IPS DF 6.9 (cell line): ENCODE data around the gene PTAR1.
A peak's percentile ranks its signal among the peaks of the same experiment; 100 is the strongest.
"Not testable (repeated sequence)": the region's sequence is repeated elsewhere in the genome, so short reads cannot be mapped to it uniquely, and the experiment has no call there.

Experiments used
- DNase-seq: peaks from one replicate; pipeline ENCODE4 v3.0.0-alpha.2; 2013; ENCODE audit warnings: low read depth, low spot score
- H3K27ac ChIP-seq: one replicate; pipeline ENCODE4 v1.5.1; 2013; ENCODE audit warnings: low read length, control low read depth
- H3K27me3 ChIP-seq: 2 replicates; pipeline ENCODE4 v1.6.1; 2013; ENCODE audit warnings: mild to moderate bottlenecking, low read length; ENCODE audit not compliant: control insufficient read depth, insufficient read depth
- H3K36me3 ChIP-seq: 2 replicates; pipeline ENCODE4 v1.6.1; 2013; ENCODE audit warnings: low read length; ENCODE audit not compliant: control insufficient read depth, insufficient read depth
- H3K4me1 ChIP-seq: 2 replicates; pipeline ENCODE4 v1.6.1; 2013; ENCODE audit warnings: low read length; ENCODE audit not compliant: control insufficient read depth, insufficient read depth
- H3K4me3 ChIP-seq: 2 replicates; pipeline ENCODE4 v1.5.1; 2013; ENCODE audit warnings: mild to moderate bottlenecking, low read length
- H3K9me3 ChIP-seq: 2 replicates; pipeline ENCODE4 v1.6.1; 2013; ENCODE audit warnings: low read length, inconsistent platforms; ENCODE audit not compliant: control insufficient read depth, insufficient read depth
- WGBS: extraction: QIAGEN DNeasy Blood & Tissue Kit; methylation state at CpG from one replicate; pipeline ENCODE4 v1.1.7; 2013; ENCODE audit warnings: mixed read lengths, missing lambda C conversion rate; ENCODE audit not compliant: insufficient read length, insufficient coverage; 5-methylcytosine and 5-hydroxymethylcytosine counted together

The PTAR1 gene, protein sequence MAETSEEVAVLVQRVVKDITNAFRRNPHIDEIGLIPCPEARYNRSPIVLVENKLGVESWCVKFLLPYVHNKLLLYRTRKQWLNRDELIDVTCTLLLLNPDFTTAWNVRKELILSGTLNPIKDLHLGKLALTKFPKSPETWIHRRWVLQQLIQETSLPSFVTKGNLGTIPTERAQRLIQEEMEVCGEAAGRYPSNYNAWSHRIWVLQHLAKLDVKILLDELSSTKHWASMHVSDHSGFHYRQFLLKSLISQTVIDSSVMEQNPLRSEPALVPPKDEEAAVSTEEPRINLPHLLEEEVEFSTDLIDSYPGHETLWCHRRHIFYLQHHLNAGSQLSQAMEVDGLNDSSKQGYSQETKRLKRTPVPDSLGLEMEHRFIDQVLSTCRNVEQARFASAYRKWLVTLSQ

DNA sequence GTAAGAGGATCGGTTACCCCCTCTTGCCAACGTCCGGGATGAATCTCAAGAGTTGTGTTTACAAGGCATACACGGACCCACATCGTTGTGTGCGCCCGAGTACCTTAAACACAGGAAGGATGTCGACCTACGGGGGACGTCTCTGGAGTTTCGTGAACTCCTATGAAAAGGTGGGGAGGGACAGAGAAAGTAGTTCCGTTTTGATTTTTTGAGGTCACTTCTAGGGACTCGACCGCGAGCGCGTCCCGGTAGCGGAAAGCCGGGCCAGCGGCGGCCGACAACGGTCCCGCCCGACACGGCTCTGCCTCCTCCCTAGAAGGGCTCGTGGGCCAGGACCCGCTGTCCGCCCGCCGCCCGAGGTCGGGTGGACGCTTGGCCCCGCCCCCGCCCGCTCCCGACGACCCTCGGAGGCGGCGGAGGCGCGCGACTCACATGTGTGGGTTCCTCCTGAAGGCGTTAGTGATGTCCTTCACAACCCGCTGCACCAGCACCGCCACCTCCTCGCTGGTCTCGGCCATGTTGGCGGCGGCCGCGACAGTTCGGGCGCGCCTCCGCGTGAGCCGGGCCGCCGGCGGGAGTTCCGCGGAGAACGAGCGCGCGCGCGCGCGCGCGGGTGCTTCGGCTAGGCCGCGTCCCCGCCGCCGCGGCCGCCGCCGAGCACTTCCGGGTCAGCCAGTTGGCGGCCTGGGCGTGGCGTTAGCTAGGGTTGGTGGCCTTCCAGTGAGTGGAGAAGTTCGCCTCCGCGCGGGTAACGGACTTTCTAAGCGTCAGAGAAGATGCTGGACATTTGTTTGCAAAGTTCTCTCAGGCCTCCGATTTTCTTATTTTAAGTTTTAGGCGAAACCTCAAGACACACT lies at the start of gene PTAR1:
TSS of gene PTAR1 (minus strand) at position 591 of the 857 bp plus-strand sequence. CDS start at position 518, 73 bp downstream.
- peak; percentile 50 for DNase-seq
- Histone ChIP-seq H3K9me3 (no peaks in the 10 kb centered on the region), H3K27ac (no peak within 1 kb of the TSS), H3K4me3 (peak within 1 kb of the TSS; percentile 98), H3K36me3 (no peaks in the 10 kb centered on the region), H3K27me3 (no peaks in the 10 kb centered on the region), H3K4me1 (no peaks in the 10 kb centered on the region; the same call in 1 of the 2 replicates)
- no CpG with 5 or more reads among the region's 98 CpGs for WGBS

DNA sequence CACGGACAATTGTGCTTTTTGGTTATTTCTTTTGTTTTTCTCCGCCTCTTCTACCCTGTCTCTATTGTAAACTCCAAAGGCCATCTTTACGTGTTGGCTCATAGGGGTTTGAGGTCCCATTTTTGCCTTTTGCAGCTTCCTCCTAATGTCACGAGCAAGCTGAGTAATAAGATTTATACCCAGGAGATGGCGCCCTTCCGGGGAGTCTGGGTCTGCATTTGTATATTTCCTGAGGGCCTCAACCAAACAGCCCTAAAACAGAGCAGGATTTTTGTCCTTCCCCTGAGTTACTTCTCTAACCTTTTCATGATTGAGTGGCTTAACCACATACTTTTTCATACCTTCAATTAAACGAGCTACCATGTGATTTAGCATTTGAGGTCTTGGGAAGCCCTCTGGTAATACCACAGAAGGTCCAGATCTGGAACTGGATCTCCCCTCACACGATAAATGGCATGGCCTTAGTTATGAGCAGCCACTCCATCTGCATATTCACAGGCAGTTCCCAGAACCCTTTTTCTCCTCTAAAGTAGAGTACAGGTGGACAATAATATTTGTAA lies 49.6 kb upstream of the PTAR1 start:
- WGBS, result no CpG with 5 or more reads among the region's 8 CpGs
- H3K36me3 ChIP-seq, result no peaks in the 10 kb centered on the region
- H3K4me3 ChIP-seq, result no peak overlapping the region
- no peak for DNase-seq
- H3K9me3 ChIP-seq, result no peaks in the 10 kb centered on the region
- no peak overlapping the region for H3K27ac ChIP-seq
- no peaks in the 10 kb centered on the region for H3K4me1 ChIP-seq
- no peaks in the 10 kb centered on the region for H3K27me3 ChIP-seq

DNA sequence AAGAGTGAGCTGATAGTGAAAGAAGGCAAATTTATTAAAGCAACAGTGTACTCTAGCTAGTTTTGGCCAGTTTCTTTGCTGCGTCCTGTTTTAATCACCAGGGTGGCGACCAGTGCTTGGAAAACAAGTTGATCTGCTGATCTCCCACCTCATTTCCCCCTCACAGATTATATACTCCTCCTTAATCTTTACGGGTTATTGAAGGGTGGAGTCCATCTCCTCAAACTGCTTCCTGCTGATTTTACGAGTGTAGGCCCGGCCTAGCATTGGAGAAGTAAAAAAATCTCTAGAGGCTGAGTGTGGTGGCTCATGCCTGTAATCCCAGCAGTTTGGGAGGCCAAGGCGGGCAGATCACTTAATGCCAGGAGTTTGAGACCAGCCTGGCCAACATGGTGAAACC lies 46.8 kb upstream of the PTAR1 start:
- no CpG with 5 or more reads among the region's 6 CpGs for WGBS
- no peak overlapping the region for H3K27ac ChIP-seq
- no peaks in the 10 kb centered on the region for H3K36me3 ChIP-seq
- no peak for DNase-seq
- H3K4me3 ChIP-seq, result no peak overlapping the region
- H3K27me3 ChIP-seq, result no peaks in the 10 kb centered on the region
- H3K4me1 ChIP-seq, result no peaks in the 10 kb centered on the region
- no peaks in the 10 kb centered on the region for H3K9me3 ChIP-seq

DNA sequence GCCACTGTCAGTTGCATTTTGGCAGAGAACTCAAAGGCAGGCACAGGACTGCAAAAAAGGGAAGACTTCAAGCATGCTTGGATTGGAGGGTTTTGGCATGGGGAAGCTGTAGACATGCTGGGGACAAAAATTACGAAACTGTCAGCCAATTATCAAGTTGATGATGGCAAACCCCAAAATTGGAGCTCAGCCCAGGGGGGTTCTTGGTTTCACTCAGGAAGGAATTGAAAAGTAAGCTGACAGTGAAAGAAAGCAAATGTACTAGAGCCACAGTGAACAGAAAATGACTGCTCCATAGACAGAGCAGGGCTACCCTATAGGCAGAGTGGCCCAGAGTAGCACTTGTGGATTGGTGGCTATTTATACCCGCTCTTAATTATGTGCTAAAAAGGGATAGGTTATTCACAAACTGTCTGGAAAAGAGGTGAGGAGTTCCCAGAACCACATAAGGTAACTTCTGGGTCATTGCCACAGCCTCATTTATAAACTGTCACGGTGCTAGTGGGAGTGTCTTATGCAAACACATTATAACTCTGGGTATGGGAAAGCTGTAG lies 46.2 kb upstream of the PTAR1 start:
- DNase-seq, result no peak
- Histone ChIP-seq H3K27ac (no peak overlapping the region), H3K4me1 (no peaks in the 10 kb centered on the region)

DNA sequence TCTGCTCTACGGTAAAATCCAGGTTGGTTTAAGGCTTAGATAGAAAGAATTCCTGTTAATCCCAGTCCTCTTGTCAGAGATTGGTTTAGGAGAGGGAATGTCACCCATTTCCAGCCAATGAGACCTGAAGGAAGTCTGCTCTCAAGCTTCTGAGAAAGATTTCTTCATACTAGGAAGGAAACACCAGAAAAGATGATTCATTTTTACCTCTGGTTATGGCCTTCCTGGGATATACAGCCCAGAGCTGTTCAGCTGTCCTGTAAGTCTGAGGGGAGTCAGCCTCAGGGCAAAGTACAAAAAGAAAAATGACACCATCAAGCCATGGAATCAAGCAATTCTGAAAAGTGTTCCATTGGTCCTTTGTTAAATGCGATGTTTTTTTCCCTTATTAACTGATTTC lies 42.2 kb upstream of the PTAR1 start:
- Histone ChIP-seq H3K4me1 (no peaks in the 10 kb centered on the region), H3K9me3 (no peaks in the 10 kb centered on the region), H3K27ac (no peak overlapping the region), H3K27me3 (no peaks in the 10 kb centered on the region), H3K4me3 (no peak overlapping the region), H3K36me3 (no peaks in the 10 kb centered on the region)
- WGBS, result no CpG with 5 or more reads among the region's 2 CpGs
- no peak for DNase-seq

More for the DNA sequence above, 46.2 kb upstream of the PTAR1 start:
- no peaks in the 10 kb centered on the region for H3K9me3 ChIP-seq
- H3K36me3 ChIP-seq, result no peaks in the 10 kb centered on the region
- no peak overlapping the region for H3K4me3 ChIP-seq
- H3K27me3 ChIP-seq, result no peaks in the 10 kb centered on the region
- no CpG with 5 or more reads among the region's 3 CpGs for WGBS

DNA sequence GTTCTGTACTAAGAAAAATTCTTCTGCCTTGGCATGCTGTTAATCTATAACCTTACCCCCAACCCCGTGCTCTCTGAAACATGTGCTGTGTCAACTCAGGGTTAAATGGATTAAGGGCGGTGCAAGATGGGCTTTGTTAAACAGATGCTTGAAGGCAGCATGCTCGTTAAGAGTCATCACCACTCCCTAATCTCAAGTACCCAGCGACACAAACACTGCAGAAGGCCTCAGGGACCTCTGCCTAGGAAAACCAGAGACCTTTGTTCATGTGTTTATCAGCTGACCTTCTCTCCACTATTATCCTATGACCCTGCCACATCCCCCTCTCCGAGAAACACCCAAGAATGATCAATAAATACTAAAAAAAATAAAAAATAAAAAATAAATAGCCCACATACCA lies 40.2 kb upstream of the PTAR1 start:
- H3K36me3 ChIP-seq, H3K4me1 ChIP-seq, H3K4me3 ChIP-seq, H3K9me3 ChIP-seq, H3K27me3 ChIP-seq, DNase-seq, H3K27ac ChIP-seq: not testable (repeated sequence)
- WGBS, result no CpG with 5 or more reads among the region's 5 CpGs

DNA sequence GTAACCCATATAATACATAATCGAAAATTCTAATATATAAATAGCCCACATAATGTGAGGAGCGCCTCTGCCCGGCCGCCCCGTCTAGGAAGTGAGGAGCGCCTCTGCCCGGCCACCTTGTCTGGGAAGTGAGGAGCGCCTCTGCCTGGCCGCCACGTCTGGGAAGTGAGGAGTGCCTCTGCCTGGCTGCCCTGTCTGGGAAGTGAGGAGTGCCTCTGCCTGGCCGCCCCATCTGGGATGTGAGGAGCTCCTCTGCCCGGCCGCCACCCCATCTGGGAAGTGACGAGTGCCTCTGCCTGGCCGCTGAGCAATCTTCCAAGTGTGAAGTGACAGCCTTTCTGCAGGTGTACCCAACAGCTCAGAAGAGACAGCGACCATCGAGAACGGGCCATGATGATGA lies 39.7 kb upstream of the PTAR1 start:
- DNase-seq, H3K4me3 ChIP-seq, H3K9me3 ChIP-seq, H3K27me3 ChIP-seq, H3K36me3 ChIP-seq, H3K27ac ChIP-seq, H3K4me1 ChIP-seq: not testable (repeated sequence)
- no CpG with 5 or more reads among the region's 18 CpGs for WGBS

DNA sequence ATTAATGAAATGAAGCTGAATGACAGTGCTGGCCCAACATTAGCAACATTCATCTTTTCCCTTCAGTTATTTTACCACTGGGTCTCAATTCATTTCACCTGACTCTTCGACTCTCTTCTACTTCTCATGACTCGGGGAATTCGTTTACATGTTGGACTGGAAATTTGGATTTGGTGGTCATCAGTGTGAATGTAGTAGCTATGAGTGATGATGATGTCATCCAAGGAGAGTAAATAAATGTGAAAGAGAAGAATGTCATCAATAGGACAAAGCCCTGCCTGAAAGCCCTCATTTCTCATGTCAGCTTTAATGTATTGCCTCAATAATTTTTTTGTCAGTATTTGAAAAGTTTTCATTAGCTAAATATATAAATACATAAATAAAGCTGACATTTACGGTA lies 38.9 kb upstream of the PTAR1 start:
- no peak overlapping the region for H3K4me3 ChIP-seq
- no peaks in the 10 kb centered on the region for H3K27me3 ChIP-seq
- no peak for DNase-seq
- no peaks in the 10 kb centered on the region for H3K4me1 ChIP-seq
- no peaks in the 10 kb centered on the region for H3K9me3 ChIP-seq
- H3K27ac ChIP-seq, result no peak overlapping the region
- H3K36me3 ChIP-seq, result no peaks in the 10 kb centered on the region
- no CpG with 5 or more reads among the region's 4 CpGs for WGBS

DNA sequence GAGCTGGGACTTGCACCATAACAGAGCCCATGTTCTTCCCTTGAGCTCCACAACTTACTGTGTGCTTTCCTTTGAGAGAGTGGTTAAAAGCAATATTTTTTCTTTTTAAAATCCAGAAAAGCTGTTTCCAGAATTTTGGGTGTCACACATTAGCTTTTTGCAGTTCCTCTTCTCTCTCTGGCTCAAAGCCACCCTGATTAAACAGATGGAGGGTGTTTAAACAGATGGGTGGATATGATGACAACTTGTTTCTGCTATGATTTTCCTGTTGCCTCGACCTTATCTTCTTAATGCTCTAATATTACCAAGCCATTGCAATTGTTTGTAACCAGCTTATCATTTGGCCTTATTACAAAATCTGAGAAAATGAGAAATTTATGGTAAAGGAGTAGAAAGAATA lies 37.9 kb upstream of the PTAR1 start:
- H3K4me1 ChIP-seq, result no peaks in the 10 kb centered on the region
- H3K9me3 ChIP-seq, result no peaks in the 10 kb centered on the region

DNA sequence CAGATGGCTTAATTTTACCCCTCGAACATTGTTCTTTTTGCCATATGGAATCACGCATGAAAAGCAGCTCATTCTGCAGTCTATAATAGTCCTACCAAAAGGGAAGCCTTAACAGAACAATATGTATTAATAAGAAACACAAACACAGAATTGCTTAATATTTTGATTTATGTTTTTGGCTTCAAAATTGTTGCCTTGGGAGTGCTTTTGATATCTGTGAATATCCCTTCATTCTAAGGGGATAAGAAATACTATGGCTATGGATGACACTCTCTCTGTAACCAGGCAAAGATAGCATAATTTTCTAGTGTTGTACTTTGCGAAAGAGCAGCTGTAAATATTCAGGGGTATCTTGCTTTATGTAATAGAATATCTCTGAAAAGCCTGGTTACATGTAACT lies 34.5 kb upstream of the PTAR1 start:
- H3K9me3 ChIP-seq, result no peaks in the 10 kb centered on the region
- H3K36me3 ChIP-seq, result no peaks in the 10 kb centered on the region
- H3K27me3 ChIP-seq, result no peaks in the 10 kb centered on the region
- H3K4me1 ChIP-seq, result no peaks in the 10 kb centered on the region
- no CpG with 5 or more reads among the region's 3 CpGs for WGBS
- H3K4me3 ChIP-seq, result no peak overlapping the region
- H3K27ac ChIP-seq, result no peak overlapping the region
- DNase-seq, result no peak

More for the DNA sequence above, 37.9 kb upstream of the PTAR1 start:
- DNase-seq, result no peak
- H3K4me3 ChIP-seq, result no peak overlapping the region
- no peak overlapping the region for H3K27ac ChIP-seq
- no peaks in the 10 kb centered on the region for H3K27me3 ChIP-seq
- no peaks in the 10 kb centered on the region for H3K36me3 ChIP-seq
- WGBS, result no CpG with 5 or more reads among the region's 1 CpG
